Stimulated activated CD4-positive, alpha-beta T cell treated with anti-CD3 and anti-CD28 coated beads, Interleukin-1b, Interleukin-23, amount 100 ng/mL, for 24 hours (primary cell): ENCODE results near the gene FAM156A.
"Not testable (repeated sequence)": the region's sequence is repeated elsewhere in the genome, so short reads cannot be mapped to it uniquely, and the experiment has no call there.

ENCODE experiments used
- DNase-seq, 4 experiments: peaks; one replicate each; pipeline ENCODE4 v3.0.0-alpha.2; 2020; ENCODE audit warnings: low read depth in 4 of 4, low spot score in 1 of 4

The FAM156A gene

GRCh38 chrX:52905531-52905930 is 52.8 kb downstream of the FAM156A start:
- not testable (repeated sequence) for DNase-seq
